WI38 (cell line): ENCODE data around the gene ALK.

Experiments used
- H3K4me3 ChIP-seq: 2 replicates; pipeline ENCODE4 v1.5.1; 2011; ENCODE audit warnings: low read depth, mild to moderate bottlenecking, control low read depth, low read length
- TF ChIP-seq, protein P1 (sequence below): IDR thresholded peaks from 2 replicates; pipeline ENCODE4 v1.5.1; 2012; ENCODE audit warnings: low read depth, mild to moderate bottlenecking, control low read depth, low read length

The ALK gene

DNA sequence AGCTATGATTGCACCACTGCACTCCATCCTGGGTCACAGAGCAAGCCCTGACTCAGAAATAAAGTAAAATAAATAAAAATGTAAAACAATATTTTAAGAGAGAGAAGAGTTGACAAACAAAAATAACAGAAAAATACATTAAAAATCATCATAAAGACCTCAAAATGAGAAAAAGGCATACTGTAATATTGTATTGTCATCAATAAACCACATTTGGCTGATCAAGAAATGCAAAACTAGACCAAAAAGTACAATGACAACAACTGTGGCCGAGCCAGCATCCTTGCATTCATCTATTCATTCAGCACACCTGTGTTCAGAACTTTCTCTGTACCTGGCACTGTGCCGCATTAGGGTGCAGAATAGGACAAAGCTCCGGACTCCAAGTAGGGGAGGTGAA is 121.8 kb downstream of the ALK start:
- TF ChIP-seq, protein P1, sequence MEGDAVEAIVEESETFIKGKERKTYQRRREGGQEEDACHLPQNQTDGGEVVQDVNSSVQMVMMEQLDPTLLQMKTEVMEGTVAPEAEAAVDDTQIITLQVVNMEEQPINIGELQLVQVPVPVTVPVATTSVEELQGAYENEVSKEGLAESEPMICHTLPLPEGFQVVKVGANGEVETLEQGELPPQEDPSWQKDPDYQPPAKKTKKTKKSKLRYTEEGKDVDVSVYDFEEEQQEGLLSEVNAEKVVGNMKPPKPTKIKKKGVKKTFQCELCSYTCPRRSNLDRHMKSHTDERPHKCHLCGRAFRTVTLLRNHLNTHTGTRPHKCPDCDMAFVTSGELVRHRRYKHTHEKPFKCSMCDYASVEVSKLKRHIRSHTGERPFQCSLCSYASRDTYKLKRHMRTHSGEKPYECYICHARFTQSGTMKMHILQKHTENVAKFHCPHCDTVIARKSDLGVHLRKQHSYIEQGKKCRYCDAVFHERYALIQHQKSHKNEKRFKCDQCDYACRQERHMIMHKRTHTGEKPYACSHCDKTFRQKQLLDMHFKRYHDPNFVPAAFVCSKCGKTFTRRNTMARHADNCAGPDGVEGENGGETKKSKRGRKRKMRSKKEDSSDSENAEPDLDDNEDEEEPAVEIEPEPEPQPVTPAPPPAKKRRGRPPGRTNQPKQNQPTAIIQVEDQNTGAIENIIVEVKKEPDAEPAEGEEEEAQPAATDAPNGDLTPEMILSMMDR: no peak
- H3K4me3 ChIP-seq: no peak overlapping the region

- TF ChIP-seq, protein P1: no peak
- H3K4me3 ChIP-seq: no peak overlapping the region
Observed at GRCh38 chr2:29797916-29798315, 123.5 kb downstream of the ALK start.

DNA sequence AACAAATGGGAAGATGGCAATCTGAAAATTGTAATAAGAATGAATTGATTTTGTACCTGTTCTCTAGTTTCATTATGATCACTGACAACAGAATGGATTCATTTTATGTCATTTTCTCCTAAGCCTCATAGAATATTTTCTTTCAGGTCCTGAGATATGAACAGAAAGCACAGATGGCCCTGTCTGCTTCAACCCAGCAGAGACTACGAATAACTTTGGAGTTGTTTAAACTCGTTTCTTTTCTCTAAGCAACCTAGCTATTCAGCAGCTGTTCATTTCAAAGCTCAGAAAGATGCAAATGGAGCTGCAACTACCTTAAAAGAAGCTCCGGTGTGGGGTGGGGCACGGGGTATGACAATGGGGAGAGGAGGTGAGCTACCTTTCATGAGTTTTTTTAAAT is 124.9 kb downstream of the ALK start:
- TF ChIP-seq, protein P1: no peak
- no peak overlapping the region for H3K4me3 ChIP-seq

DNA sequence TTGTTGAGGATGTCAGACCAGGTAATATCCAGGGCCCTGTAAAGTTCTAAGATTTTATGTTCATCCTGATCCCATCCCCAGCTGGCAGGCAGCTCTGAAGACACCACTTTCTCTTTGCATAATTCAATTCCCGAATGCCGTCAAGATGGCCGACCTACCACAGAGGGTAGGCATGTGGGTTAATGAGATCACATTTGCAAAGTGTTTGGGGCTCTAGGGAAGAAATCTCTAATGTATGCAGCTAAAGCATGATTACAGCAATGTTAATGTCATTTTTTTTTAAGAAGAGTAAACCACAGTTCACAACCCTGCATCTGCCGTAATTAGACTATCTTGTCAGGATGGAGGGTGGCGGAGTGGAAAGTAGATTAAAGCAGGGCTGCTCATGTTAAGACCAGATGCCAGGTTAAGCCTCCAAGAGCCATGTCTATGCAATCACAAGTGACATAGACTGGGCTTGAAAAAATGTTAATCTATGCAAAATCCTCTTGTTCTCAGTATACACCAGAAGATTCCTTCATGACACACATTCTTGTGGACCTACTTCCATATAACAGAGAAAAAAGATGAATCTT is 131.4 kb downstream of the ALK start:
- H3K4me3 ChIP-seq: no peak overlapping the region
- TF ChIP-seq, protein P1: no peak

DNA sequence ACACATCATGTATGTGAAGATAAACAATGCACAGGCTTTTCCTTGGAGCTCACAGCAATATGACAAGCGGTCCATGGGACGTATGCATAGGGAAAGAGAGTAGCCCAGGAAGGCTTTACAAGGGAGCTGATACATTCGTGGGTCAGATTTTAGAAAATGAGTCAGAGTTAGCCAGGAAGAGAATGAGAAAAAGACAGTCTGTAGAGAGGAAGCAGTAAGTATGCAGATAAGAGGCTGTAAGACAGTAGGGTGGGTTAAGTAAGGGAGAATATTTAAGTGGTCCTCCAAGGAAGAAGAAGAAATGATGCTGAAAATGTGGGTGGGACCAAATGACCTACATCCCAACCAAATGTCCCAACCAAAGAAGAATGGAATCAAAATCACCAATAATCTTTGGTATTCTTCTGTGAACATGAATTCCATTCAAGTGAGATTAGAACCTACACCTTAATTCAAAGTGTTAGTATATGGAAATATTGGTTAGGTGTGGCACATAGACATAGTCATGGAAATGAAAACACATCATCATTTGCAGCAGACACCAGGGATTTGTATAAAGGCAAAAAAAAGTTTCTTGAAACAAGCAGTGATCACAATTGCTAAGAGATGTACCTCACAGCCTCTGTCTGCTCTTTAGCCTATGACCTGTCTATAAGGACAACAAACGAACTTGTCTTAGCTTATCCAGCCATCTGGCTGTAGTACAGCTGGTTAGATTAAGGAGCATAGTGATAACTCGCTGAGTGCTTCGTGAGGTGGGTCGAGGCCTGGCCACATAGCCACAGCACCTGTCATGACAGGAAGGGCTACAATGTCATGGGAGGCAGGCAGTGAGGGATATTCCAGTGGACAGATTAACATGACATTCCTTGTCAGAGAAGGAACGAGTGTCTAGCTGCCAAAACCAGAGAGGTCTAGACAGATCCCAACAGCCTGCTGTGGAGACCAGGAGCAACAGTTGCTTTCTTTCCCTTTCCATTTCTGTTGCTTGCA is 133.6 kb downstream of the ALK start:
- TF ChIP-seq, protein P1: no peak
- H3K4me3 ChIP-seq: no peak overlapping the region

- H3K4me3 ChIP-seq: no peak overlapping the region
- TF ChIP-seq, protein P1: no peak
Observed at GRCh38 chr2:29786361-29786760, 135.0 kb downstream of the ALK start.

GRCh38 chr2:29783666-29784065 is 137.7 kb downstream of the ALK start:
- no peak overlapping the region for H3K4me3 ChIP-seq
- TF ChIP-seq, protein P1: no peak
